ENCODE results near the gene FARP1.

GRCh38 chr13:98493042-98493712 lies 350.3 kb downstream of the FARP1 start:
- TF ChIP-seq CTCF (conservative IDR thresholded peaks at IDR 0.05) (no peak), ZFX (IDR thresholded peaks at IDR 0.05) (no peak)

Data from C4-2B (cell line).